Mucosa of descending colon (tissue), 3 donors: Measurements from ENCODE around the gene FYB1. TPM values are rescaled to one million over a fixed set of nuclear protein-coding genes. Genes with fewer than 3 reads are reported as not detected.

Experiments
- ATAC-seq: fragments of 200-7000 bp; cut with Tn5 transposase; one replicate; pipeline ENCODE4 v1.9.1; 2020; ENCODE audit warnings: mild to moderate bottlenecking, moderate library complexity
- DNase-seq, 3 donors: peaks; one replicate each; pipeline ENCODE4 v3.0.0-alpha.2; 2020
- H3K36me3 ChIP-seq: fragments of 200-600 bp; one replicate; pipeline ENCODE4 v1.8.0; 2021; ENCODE audit warnings: low read depth, mild to moderate bottlenecking
- H3K4me1 ChIP-seq: fragments of 200-600 bp; one replicate; pipeline ENCODE4 v1.8.0; 2021; ENCODE audit warnings: low read depth, mild to moderate bottlenecking
- H3K4me3 ChIP-seq: fragments of 200-600 bp; one replicate; pipeline ENCODE4 v1.8.0; 2021; ENCODE audit warnings: mild to moderate bottlenecking
- H3K9me3 ChIP-seq: fragments of 200-600 bp; one replicate; pipeline ENCODE4 v1.8.0; 2021; ENCODE audit warnings: mild to moderate bottlenecking
- intact Hi-C, 2 donors: fragments of 100-400 bp; cut with DNase I in 1 of 2; cut with micrococcal nuclease in 1 of 2; formaldehyde crosslinking; loops; one replicate each; pipeline versions ENCODE4 v1.11.0 to v1.11.1; 2022; cut with DNase I, micrococcal nuclease
- total RNA-seq, 3 donors: library from RNA; stranded (reverse); fragmentation: NEBNext Ultra II Directional in 2 of 3; extraction: Animal tissue kit (Norgen Biotek cat#: 25700) in 2 of 3; gene quantifications; one replicate each; pipeline versions ENCODE4 v1.2.1 to v1.2.4, GENCODE V29; 2021 to 2023
- TF ChIP-seq, protein P1 (sequence below): fragments of 200-600 bp; IDR thresholded peaks from one replicate; pipeline ENCODE4 v1.8.0; 2022; ENCODE audit warnings: antibody characterized with exemption, mild to moderate bottlenecking
- donor health status: DM: no; HTN: no; CAD: no; lungs with moderate emphysema.
- donor health status: DM: no; HTN: no; CAD: no.
- donor health status: DM: no; HTN: yes; CAD: no.

Gene FYB1
- total RNA-seq, 3 donors from 2014 or later = 11.5 to 19.4 (median 13.1) TPM

- H3K9me3 ChIP-seq = no peaks in the 10 kb centered on the region
- intact Hi-C loops = no loop called here
- no peaks in the 10 kb centered on the region for H3K36me3 ChIP-seq
- no peaks in the 10 kb centered on the region for H3K4me1 ChIP-seq
- TF ChIP-seq, protein P1, sequence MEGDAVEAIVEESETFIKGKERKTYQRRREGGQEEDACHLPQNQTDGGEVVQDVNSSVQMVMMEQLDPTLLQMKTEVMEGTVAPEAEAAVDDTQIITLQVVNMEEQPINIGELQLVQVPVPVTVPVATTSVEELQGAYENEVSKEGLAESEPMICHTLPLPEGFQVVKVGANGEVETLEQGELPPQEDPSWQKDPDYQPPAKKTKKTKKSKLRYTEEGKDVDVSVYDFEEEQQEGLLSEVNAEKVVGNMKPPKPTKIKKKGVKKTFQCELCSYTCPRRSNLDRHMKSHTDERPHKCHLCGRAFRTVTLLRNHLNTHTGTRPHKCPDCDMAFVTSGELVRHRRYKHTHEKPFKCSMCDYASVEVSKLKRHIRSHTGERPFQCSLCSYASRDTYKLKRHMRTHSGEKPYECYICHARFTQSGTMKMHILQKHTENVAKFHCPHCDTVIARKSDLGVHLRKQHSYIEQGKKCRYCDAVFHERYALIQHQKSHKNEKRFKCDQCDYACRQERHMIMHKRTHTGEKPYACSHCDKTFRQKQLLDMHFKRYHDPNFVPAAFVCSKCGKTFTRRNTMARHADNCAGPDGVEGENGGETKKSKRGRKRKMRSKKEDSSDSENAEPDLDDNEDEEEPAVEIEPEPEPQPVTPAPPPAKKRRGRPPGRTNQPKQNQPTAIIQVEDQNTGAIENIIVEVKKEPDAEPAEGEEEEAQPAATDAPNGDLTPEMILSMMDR = no peak
- no peak for ATAC-seq
- no peak overlapping the region for H3K4me3 ChIP-seq
- DNase-seq = no peak
These were observed 119.0 kb downstream of the FYB1 start for GRCh38 chr5:39100301-39100850.

DNA sequence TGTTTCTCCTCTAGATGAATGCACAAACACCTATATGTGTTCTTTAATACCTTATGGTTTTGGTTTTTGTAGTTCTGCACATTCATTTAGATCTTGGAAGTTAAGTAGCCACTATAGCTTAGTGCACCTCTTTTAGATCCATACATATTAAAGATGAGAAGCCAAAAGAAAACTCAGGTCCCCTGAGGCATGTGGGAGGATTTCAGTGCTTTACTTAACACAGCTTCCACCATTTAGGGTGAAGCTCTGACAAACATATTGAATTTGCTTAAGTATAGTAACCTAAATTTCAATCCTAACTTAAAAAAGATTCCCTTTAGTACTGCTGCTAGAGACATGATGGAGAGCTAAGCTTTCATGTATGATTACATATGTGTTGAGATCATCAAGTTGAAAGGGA, 119.5 kb downstream of the FYB1 start:
- Histone ChIP-seq H3K9me3 (no peaks in the 10 kb centered on the region), H3K36me3 (no peaks in the 10 kb centered on the region), H3K4me3 (no peak overlapping the region), H3K4me1 (no peaks in the 10 kb centered on the region)
- TF ChIP-seq, protein P1 = no peak
- intact Hi-C loops = no loop called here
- DNase-seq (no peak), ATAC-seq (no peak)

DNA sequence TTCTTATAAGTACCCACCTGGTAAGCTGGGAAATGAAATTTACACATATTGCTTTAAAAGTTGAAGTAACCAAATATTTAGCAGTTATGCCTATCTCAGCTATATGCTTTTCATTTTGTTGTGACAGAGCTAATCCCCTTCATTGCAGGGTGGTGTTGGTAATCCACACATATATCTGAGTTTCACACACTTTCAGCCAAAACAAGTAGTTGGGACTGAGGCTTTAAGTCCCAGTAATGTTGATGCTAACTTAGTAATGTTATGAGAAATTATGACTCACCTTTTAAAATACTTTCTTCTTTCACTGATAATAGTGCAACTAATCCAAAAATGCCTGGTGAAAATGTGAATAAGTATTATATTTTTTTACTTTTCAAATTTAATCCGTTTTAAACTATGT, 126.0 kb downstream of the FYB1 start:
- ATAC-seq = no peak
- TF ChIP-seq, protein P1 = no peak
- no peak for DNase-seq
- Histone ChIP-seq H3K4me1 (no peaks in the 10 kb centered on the region), H3K4me3 (no peak overlapping the region), H3K9me3 (no peaks in the 10 kb centered on the region), H3K36me3 (no peaks in the 10 kb centered on the region)
- intact Hi-C loops = no loop called here

GRCh38 chr5:39092581-39093351, 126.6 kb downstream of the FYB1 start:
- TF ChIP-seq, protein P1 = no peak
- intact Hi-C loops = no loop called here
- Histone ChIP-seq H3K4me3 (no peak overlapping the region), H3K4me1 (no peaks in the 10 kb centered on the region), H3K36me3 (no peaks in the 10 kb centered on the region), H3K9me3 (no peaks in the 10 kb centered on the region)
- DNase-seq (no peak), ATAC-seq (peak; percentile 38)

DNA sequence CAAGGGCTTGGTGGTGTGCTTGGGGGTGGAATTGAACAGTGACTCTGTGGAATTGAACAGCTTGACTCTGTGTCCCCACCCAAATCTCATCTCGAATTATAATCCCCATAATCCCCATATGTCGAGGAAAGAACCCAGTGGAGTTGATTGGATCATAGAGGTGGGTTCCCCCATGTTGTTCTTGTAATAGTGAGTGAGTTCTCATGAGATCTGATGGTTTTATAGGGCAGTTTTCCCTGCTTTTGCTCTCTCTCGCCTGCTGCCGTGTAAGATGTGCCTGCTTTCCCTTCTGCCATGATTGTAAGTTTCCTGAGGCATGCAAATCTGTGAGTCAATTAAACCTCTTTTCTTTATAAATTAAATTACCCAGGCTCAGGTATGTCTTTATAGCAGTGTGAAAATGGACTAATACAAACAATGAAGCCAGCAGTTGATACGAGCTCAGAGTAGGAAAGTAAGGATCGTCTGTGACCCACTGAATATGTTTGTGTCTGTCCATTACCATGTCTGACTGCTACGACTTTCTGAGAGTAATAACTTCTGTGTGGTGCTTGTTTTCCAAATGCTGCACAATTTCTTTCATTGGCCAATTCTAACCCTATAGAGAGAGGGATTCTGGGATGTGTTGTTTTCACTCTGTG, 127.3 kb downstream of the FYB1 start:
- ATAC-seq (no peak), DNase-seq (no peak)
- Histone ChIP-seq H3K36me3 (no peaks in the 10 kb centered on the region), H3K4me1 (no peaks in the 10 kb centered on the region), H3K4me3 (no peak overlapping the region), H3K9me3 (no peaks in the 10 kb centered on the region)
- intact Hi-C loops = no loop called here
- TF ChIP-seq, protein P1 = no peak
